DMS79 treated with DMSO at 0.1 percent for 48 hours (cell line): ENCODE results near the gene RNASEH1.
A peak's percentile ranks its signal among the peaks of the same experiment; 100 is the strongest.

Experiments used
- DNase-seq: peaks from one replicate; lab custom pipeline; 2025; lab: John Stamatoyannopoulos, UW

RNASEH1 gene

DNA sequence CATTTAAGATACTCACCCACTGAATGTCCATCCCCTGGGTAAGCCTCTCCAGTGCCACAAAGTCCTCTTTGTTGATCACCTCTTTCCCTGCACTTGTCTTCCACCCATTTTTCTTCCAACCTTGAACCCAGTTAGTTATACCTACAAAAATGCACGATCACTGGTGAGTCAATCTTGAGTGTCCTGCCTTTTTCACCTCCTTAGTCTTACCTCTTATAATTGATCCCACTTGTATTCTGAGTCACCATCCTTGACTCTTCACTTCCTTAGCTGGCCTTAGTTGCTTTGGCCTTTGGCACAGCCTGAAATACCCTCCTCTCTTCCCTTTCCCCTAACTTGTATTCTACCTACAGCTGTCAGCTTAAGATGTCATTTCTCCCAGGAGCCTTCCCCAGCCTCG lies 10.2 kb downstream of the RNASEH1 start:
- no peak for DNase-seq

DNA sequence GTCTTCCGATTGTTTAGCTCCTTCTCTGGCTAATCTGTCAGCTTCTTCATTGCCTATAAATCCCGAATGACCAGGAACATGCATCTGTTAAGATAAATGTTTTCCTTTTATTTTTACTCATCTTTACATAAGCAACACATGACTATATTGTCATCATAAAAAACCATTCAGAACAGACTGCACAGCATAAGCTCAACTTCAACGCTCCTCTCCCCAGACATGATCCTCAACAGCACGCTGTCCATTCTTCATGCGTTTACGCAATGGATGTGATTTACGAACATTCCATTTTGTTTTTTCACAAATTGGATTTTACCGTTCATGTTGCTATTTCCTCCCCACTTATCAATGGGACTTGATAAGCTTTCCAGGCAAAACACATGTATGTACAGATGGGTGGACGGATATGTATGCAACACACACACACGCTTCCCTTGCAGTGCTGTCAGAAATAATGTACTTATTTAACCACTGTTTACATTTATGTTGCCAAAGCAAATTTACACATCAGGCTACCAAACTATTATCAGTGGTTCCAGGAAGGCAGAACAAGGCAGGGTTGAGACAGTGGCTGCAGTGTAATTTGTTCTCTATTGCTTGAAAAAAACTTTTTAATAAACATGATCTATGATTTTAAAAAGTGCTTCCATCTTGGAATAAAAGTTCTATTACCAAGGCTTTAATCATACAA lies 12.2 kb downstream of the RNASEH1 start:
- DNase-seq: no peak

DNA sequence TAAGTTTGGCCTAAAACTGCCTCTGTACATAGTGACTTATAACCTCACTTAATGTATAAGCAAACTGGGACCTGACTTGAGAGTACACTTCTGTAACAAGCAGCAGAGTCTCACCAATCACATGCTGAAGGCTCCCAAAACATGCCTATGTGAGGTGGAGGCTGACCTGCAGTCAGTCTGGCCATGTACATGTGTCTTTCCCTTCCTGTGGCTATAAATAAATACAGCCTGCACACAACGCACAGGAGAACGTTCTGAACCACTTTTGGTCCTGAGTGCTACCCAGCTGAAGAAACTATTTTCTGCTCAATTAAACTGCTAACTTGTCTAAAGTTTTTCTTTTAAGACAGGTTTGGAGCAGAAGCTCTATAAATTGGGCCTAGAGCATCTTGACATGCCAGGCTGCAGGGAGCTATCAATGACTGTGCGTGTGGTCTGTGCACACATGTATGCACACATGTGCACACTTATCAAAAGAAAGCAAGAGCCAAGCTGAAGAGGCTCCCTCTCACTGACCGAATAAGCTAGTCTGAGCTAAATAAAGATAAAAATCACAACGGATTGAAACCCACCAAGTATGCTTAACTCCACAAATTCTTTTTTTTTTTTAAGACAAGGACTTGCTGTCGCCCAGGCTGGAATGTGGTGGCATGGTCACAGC lies 15.0 kb downstream of the RNASEH1 start:
- DNase-seq: no peak

DNA sequence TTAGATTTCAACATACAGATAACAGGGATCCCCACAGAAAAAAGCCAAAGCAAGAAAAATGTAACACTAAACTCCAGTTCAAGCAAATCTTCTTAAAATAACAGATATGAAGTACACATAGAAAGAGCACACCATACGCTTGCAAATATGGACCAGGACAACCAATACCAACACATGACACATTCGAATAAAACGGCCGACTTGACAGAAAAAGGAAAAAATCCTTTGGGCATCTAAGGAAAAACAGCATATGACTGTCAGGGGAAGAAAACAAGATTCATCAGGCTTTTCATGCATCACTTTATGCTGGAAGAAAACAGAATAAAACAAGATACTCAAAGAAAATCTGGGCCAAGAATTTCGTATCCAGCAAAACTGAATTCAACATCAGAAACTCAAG lies 16.0 kb downstream of the RNASEH1 start:
- DNase-seq: no peak

DNA sequence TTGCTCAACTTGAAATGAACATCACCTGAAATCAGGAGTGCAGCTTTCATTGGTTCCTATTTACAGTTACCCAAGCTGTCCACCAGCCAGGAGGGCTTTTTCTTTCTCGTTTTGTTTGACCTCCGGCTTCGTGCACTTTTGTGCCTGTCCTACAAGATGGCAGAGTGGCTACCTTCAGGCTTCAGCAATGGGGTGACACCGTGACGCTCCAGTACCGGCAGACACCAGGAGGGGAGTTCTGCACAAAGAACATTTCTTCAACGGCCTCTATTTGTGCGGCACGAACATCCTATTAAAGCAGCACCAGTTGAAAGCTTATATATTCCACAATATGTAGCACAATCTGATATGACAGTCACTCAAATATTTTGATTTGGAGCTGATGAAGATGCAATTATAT lies 18.3 kb downstream of the RNASEH1 start:
- no peak for DNase-seq

DNA sequence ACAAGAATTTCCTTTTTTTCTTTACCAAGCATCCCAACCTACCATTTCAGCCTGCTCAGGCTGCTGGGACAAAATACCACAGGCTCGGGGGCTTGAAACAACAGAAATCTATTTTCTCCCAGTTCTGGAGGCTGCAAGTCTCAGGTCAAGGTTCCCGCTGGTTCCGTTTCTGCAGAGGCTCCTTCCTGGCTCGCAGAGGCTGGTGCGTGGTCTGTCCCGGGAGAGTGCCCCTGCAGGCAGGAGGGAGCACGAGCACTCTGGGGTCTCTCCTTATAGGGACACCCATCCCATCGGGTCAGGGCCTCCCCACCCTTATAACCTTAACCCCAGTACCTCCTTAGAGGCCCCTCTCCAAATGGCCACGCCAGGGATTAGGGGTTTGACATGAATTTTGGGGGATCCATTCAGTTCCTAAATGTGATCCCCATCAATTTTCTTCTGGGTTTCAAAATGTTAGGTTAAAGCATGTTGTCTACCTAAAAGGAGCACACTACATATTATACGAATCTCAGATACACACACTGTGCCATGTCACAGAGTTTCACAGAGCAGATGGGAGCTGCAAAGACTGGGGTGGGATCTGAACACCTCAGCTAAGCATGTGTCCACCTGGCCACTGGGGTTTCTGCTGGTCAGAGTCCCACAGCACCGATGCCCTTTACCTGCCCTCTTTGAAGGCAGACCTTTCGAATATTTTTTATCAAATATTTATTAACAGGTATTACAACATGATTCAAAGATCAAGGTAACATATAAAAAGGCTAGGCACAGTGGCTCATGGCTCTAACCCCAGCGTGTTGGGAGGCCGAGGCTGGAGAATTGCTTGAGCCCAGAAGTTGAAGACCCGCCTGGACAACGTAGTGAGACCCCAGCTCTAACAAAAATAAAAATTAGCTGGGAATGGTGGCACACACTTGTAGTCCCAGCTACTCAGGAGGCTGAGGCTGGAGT lies 21.2 kb downstream of the RNASEH1 start:
- no peak for DNase-seq

DNA sequence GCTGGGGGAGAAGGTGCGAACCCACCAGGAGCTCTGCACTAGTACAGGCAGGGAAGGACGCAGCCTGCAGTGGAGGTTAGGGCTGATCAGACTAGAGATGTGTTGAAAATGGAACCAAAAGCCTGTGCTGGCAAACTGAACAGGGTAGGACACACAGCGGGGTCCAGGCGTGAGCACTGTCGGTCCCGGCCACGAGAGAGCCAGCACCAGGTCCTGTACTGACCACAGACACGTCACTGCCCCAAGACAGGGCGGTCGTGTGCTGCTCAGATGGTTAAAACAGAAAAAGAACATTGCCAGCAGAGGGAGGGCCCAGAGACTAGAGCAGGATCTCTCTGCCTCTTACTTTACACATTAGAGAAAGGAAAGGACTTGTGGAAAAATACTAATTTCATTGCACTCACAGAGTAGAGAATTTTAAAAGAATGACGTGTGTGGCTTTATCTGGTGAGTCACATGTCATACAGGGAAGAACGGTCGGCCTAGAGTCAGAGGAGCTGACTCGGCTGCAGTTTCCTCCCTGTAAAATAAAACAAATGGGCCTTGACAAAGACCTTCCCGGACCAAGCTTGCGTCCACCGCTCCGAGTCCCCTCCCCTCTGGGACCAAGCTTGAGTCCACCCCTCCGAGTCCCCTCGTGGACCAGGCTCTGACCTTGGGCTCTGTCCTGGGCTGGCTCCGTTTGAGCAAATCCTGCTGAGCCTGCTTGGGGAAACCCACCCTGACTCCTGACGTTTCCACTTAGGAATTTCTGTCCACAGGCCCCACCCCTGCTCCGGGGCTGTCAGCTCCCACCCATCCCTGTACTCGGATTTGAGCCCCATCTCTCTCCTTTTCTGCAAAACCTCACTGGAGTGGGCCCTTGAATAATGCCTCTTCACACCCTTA lies 22.1 kb downstream of the RNASEH1 start:
- no peak for DNase-seq

DNA sequence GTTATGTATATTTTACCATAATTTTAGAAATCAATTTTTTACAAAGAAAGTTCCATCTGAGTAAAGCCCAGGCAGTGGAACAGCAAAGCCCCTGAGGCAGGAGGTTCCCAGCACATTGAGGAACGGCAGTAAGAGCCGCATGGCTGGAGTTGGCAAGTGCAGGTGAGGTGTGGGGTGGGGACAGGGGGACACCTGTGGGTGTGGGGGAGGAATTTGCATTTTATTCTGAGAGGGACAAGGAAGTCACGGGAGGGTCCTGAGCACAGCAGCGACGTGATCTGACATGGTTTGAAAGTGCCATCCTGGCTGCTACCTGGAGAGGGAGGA lies 22.7 kb downstream of the RNASEH1 start:
- no peak for DNase-seq

DNA sequence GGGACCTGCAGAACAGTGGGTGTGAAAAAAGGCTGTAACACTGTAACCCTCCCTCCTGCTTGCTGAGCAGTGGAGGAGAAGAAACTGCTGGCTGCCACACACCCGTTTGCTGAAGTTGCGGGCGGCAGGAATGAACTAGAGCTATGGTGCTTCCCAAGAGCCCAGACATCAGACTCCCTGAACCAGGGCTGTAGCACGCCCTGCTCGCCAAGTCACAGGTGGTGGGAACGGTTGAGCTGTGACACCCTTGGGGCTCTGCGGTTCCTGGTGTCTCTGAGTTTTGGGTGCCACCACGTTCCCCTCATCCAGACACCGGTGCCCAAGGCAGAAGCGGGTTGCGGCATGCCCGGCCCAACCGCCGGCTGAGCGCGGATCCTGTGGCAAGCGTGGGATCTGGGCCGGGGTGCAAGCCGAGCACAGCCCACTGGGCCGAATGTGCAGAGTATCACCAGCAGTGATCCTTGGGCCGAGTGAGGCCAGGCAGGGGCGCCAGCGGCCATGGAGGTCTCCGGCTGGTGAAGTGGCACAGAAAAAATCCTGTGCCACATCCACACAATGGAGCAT lies 23.8 kb downstream of the RNASEH1 start:
- DNase-seq: no peak

DNA sequence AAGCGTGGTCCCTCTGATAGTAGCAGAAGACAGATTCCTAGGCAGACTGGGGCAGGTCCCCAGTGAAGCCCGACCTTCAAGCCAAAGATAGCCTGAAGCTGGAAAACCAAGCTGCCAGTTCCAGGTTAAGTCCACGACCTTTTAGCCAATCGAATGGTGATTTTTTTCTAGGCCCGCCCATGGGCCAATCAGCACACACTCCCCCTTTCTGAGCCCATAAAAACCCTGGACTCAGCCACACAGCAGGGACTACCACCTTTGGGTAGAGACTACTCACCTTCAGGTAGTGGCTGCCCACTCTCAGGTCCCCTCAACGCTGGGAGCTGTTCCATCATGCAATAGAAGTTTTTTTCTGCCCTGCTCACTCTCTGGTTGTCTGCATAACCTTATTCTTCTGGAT lies 24.3 kb downstream of the RNASEH1 start:
- DNase-seq: no peak

DNA sequence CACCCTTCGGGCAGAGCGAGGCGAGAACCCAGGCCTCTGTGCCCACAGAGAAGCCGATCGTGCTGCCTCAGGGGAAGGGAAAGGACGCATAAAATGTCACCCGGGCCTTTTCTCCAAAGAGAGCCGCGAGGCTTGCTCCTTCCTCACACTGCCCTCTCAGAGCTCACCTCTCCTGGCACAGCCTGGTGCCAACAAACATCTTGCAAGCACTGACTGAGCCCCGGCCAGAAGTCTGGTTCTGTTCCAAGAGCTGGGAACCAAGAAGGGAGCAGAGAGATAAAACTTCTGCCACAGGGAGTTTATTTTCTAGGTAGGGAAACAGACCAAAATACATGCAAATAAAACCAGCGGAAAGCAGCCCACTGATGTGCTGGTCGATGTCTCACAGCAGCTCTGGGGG lies 25.2 kb downstream of the RNASEH1 start:
- DNase-seq: no peak

DNA sequence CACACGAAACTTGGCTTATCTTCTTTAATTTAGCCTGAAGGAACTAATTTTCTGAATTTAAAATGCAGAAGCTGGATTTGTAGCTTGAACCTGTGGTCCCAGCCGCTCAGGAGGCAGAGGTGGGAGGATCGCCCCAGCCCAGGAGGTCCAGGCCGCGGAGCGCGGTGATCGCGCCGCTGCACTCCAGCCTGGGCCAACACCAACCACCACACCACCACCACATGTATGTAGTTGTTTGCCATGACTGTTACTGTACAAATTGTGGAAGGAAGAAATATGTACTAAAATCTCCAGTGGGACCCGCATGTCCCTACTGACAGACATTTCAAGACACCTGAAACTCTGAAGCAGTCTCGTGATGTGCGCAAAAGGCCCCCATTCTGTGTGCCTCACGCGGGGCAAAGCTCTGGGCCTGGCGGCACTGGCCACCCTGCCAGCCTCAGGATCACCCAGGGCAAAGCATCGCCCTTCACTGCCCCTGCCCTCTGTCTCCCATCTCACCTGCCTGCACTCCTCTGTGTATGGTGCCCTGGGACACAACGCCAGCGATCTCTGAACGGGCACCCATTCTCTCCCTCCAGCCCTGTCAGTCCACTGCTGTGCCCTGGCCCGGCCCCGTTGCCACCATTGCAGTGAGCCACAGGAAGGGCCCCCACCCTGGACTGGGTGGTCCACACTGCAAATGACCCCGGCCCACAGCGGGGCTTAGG lies 28.7 kb downstream of the RNASEH1 start:
- no peak for DNase-seq

DNA sequence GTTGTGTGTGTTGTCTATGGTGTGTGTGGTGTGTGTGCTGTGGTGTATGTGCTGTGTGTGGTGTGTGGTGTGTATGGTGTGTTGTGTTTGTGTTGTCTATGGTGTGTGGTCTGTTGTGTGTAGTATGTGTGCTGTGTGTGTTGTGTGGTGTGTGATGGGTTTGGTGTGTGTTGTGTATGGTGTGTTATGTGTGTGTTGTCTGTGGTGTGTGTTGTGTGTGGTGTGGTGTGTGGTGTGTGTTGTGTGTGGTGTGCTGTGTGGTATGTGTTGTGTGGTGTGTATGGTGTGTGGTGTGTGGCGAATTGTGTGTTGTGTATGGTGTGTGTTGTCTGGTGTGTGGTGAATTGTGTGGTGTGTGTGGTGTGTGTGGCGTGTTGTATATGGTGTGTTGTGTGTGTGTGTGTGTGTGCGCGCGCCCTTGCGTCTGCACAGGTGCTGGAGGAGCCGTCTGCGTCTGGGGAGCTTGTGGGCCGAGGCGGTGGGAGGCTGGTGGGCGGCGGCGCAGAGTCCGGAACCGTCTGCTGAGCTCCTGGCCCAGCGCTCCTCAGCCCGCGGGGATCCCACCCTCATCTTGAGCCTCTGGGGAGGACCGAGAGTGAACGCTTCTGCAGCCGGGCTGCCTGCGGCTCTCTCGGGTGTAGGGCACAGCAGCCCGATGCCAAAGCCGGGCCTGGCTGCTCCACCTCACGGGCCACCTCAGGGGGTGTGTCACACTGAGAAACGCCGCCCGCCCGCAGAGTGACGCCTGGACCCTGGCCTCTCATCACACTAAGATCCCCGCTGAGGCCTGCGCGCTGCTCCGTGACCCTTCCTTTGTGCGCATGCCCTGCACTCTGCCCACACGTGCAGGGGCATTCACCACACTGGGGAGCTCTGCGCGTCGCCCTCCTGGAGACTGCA lies 30.0 kb downstream of the RNASEH1 start:
- DNase-seq: no peak

DNA sequence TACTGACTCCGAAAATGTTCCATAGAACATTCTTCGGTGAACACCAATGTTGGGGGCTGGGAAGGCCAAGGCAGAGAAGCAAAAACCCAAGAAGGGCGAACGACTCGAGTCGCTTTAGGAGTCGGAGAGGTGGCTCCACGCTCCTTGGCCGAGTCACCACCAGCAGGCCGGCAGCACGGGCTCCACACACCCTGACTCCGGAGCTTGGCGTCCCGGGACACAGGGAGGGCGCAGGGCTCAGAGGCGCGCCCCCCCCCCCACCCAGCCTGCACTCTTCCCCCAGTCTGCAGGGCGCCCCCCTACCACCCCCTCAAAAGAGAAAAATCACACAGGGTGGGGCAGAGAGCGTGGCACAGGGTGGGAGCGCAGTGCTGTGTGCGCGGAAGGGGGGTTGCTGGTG lies 31.3 kb downstream of the RNASEH1 start:
- no peak for DNase-seq

DNA sequence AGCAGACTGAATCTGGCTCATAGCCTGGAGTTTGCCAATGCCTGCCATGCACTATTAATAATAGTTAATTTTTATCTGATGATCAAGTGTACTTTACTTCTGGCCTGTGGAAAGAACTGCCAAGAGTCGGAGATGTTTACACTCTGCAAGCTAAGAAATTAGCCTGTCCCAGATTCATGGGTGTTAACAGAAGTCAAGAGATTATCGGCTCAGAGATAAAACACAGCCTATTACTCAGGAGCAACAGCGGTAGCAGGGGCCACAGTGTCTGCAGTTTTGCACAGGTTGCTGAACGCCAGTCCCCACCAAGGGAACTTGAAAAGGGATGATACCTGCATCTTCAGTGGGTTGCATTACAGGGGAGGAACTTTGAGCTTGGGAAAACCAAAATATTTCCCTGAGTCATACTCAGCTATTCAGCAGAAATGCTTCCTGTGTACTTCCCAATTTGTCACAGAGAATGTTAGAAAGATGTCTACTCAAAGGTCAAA lies 34.5 kb downstream of the RNASEH1 start:
- DNase-seq: no peak

DNA sequence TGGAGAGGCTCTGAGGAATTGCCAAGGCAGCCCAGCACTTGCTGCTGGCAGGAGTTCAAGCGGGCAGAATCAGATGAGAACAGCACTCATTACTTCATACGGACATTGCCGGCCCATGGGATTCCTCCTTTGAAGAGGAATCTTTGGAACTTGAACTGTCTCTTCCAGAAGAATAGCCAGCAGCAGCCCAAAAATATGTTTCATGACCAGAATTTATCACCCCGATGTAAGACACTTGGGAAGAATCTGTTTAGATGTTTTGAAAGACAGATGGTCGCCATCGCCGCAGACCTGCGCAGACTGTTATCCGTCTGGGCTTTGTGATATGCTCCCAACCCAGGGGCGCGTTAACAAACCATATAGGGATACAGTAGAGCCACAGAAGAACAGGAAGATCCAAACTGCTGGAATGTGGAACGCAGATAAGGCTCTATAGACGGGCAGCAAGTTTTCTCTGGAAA lies 35.1 kb downstream of the RNASEH1 start:
- DNase-seq: no peak

DNA sequence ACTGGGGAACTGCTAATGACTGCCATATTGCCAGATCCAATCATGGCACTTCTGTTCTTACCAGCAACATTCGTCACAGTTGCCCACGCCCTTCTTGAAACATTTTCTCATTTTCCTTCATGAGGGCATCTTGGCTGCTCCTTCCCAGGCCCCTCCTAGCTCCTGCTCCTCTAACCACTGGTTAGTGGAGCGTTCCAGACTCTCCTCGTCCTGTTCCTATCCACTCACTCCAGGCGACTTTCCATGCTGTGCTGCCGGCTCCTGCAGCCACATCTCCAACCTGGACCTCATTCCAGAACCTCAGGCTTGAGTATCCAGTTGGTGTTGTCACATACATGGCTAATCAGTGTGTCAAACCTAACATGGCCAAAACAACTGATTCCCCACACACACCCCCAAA lies 37.5 kb downstream of the RNASEH1 start:
- DNase-seq: no peak

DNA sequence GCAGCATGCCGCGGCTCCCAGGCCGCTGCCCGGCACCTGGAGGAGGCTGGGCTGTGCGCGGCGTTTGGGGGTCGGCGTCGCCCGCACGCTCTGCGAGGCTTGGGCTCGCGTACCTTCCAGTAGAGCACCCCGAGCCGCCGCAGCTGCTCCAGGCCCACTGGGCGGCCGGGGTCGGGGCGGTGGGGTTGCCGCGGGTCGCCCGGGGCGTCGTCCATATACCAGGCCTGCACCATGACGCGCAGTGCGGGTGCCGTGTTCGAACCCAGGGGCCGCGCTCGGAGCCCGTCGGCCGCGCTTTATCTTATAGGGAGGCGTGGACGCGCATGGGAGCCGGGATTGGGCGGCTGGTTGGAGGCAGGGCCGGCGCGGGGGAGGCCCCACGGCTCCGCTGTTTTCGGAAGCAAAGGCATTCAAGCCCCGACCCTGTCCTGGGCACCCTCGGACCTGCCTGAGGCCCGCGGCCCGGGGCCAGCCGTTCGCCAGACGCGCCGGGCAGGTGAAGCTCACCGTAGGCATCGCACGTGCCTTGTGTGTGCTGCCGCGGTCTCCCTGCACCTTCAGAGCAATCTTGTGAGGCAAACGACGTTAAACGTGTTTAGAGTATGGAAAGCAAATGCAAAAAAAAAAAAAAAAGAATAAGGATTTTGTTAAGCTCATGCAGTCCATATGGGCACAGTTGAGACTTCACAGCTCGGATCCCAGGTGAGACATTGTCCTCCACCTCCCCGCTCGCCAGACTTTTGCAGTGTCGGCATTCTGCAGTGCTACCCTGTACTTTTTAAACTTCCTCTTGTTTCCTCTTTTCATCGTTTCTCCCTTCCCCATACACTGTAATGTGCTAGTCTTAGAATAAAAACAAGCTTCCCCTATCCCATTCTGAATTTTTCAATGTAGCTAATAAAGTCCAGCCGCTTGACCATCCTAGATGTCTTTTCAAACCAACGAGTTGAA lies 38.6 kb downstream of the RNASEH1 start, which contains the start of gene ADI1:
TSS of gene ADI1 (minus strand) at position 277 of the 951 bp plus-strand sequence. CDS start at position 233, 44 bp downstream.
- DNase-seq: peak; percentile 65
